ENCODE data around the gene PHKB.
"Not testable (repeated sequence)": the region's sequence is repeated elsewhere in the genome, so short reads cannot be mapped to it uniquely, and the experiment has no call there.

PHKB gene

GRCh38 chr16:47460711-47461597 lies at the start of gene PHKB, which contains the start of gene ITFG1:
TSS of gene PHKB (plus strand) at chr16:47461331. CDS start at chr16:47461351, 20 bp downstream.
TSS of gene ITFG1 (minus strand) at chr16:47461063. CDS start at chr16:47461045, 18 bp downstream.
- peak; percentile 58 to 61 for DNase-seq

- DNase-seq, result no peak
Observed at GRCh38 chr16:47413041-47413440, 48.1 kb upstream of the PHKB start.

- DNase-seq, result no peak
Observed at GRCh38 chr16:47416869-47417268, 44.3 kb upstream of the PHKB start.

- no peak for DNase-seq
Observed at GRCh38 chr16:47424846-47425245, 36.3 kb upstream of the PHKB start.

GRCh38 chr16:47426806-47427205 lies 34.3 kb upstream of the PHKB start:
- DNase-seq, result no peak

- no peak for DNase-seq
Observed at GRCh38 chr16:47431960-47432359, 29.2 kb upstream of the PHKB start.

- not testable (repeated sequence) for DNase-seq
Observed at GRCh38 chr16:47434274-47434673, 26.9 kb upstream of the PHKB start.

GRCh38 chr16:47440066-47440465 lies 21.1 kb upstream of the PHKB start:
- not testable (repeated sequence) for DNase-seq

GRCh38 chr16:47442884-47443283 lies 18.2 kb upstream of the PHKB start:
- not testable (repeated sequence) for DNase-seq

GRCh38 chr16:47446431-47446830 lies 14.7 kb upstream of the PHKB start:
- no peak for DNase-seq

GRCh38 chr16:47448830-47449575 lies 12.1 kb upstream of the PHKB start:
- DNase-seq, result no peak

GRCh38 chr16:47449788-47450187 lies 11.3 kb upstream of the PHKB start:
- no peak for DNase-seq

GRCh38 chr16:47458331-47458730 lies 2.8 kb upstream of the PHKB start:
- no peak for DNase-seq

- DNase-seq, result no peak
Observed at GRCh38 chr16:47459603-47460002, 1.5 kb upstream of the PHKB start.

- no peak for DNase-seq
Observed at GRCh38 chr16:47460359-47460710, 796 bp upstream of the PHKB start.

GRCh38 chr16:47461598-47462266 lies 601 bp downstream of the PHKB start:
- peak; percentile 31 to 45 for DNase-seq

- no peak for DNase-seq
Observed at GRCh38 chr16:47463771-47464624, 2.9 kb downstream of the PHKB start.

- no peak for DNase-seq
Observed at GRCh38 chr16:47465919-47466630, 4.9 kb downstream of the PHKB start.

- no peak for DNase-seq
Observed at GRCh38 chr16:47467501-47467900, 6.4 kb downstream of the PHKB start.

GRCh38 chr16:47468070-47468689 lies 7.0 kb downstream of the PHKB start:
- DNase-seq, result not testable (repeated sequence)

- DNase-seq, result no peak
Observed at GRCh38 chr16:47469227-47469626, 8.1 kb downstream of the PHKB start.
